ENCODE results near the gene NR2F1. TPM values are rescaled to one million over a fixed set of nuclear protein-coding genes. Genes with fewer than 3 reads are reported as not detected.

NR2F1 gene
- total and polyA plus RNA-seq, 2 experiments from 2014 or later, result not detected

DNA sequence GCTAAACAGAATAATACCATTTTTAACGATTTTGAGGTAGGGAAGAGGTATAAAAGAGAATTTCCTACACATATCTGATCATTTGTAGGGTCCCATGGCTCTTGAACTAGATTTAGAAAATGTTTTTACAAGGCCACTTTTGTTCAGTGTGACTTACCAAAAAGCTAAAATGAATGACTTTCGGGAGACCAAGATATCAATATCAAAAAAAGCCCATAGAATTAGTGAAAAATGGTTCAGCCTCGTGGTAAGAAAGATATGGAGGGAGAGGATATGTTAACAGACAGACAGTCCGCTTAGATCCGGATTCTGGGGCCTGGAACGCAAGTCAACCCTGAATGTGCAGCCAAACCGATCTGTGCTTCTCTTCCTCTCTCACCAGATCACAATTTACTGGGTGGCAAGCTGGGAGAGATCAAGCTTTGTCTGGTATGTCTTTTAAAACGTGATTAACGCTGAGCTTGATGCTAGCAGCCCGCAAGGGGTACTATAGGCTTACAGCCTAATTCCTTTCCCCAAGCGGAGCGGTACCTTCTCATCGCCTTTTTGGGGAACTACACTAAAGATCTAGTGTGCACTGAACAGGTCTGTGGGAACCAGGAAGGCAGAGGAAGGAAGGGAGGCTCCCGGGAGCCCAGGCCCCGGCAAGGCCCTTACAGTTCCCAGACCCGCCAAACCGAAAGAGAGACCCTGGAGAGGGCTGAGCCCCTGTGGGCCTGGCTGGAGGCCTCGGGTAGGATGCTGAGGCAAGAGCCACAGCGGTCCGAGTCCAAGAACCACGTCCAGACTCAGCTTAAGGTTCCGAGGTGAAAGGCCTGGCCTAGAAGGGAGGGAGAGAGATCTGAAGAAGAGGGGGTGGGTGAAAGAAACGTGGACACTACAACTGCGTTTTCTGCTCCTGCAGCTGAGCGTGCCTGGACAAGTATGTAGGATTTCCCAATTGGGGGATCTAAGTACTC, 4.9 kb upstream of the NR2F1 start:
- H4K20me1 ChIP-seq (replicated peaks; ENCODE audit: insufficient read depth), result peaks cover 43% of the 10 kb centered on the region
- H3F3A ChIP-seq (replicated peaks; ENCODE audit: low read depth), result peaks cover 33% of the 10 kb centered on the region
- peaks cover 80% of the 10 kb centered on the region for H3K4me1 ChIP-seq (ENCODE audit: insufficient read depth)
- no peak overlapping the region for H3K27ac Mint-ChIP-seq
- H3K4me2 ChIP-seq, result peak overlapping the region; percentile 95
- peaks cover 37% of the 10 kb centered on the region for H3K4me1 Mint-ChIP-seq
- TF ChIP-seq EZH2phosphoT487 (IDR thresholded peaks at IDR 0.05; ENCODE audit: unreplicated experiment) (peak; percentile 87), EZH2 (IDR thresholded peaks at IDR 0.05; ENCODE audit: low read depth, unreplicated experiment) (peak; percentile 90)
- TF ChIP-seq, protein P1, sequence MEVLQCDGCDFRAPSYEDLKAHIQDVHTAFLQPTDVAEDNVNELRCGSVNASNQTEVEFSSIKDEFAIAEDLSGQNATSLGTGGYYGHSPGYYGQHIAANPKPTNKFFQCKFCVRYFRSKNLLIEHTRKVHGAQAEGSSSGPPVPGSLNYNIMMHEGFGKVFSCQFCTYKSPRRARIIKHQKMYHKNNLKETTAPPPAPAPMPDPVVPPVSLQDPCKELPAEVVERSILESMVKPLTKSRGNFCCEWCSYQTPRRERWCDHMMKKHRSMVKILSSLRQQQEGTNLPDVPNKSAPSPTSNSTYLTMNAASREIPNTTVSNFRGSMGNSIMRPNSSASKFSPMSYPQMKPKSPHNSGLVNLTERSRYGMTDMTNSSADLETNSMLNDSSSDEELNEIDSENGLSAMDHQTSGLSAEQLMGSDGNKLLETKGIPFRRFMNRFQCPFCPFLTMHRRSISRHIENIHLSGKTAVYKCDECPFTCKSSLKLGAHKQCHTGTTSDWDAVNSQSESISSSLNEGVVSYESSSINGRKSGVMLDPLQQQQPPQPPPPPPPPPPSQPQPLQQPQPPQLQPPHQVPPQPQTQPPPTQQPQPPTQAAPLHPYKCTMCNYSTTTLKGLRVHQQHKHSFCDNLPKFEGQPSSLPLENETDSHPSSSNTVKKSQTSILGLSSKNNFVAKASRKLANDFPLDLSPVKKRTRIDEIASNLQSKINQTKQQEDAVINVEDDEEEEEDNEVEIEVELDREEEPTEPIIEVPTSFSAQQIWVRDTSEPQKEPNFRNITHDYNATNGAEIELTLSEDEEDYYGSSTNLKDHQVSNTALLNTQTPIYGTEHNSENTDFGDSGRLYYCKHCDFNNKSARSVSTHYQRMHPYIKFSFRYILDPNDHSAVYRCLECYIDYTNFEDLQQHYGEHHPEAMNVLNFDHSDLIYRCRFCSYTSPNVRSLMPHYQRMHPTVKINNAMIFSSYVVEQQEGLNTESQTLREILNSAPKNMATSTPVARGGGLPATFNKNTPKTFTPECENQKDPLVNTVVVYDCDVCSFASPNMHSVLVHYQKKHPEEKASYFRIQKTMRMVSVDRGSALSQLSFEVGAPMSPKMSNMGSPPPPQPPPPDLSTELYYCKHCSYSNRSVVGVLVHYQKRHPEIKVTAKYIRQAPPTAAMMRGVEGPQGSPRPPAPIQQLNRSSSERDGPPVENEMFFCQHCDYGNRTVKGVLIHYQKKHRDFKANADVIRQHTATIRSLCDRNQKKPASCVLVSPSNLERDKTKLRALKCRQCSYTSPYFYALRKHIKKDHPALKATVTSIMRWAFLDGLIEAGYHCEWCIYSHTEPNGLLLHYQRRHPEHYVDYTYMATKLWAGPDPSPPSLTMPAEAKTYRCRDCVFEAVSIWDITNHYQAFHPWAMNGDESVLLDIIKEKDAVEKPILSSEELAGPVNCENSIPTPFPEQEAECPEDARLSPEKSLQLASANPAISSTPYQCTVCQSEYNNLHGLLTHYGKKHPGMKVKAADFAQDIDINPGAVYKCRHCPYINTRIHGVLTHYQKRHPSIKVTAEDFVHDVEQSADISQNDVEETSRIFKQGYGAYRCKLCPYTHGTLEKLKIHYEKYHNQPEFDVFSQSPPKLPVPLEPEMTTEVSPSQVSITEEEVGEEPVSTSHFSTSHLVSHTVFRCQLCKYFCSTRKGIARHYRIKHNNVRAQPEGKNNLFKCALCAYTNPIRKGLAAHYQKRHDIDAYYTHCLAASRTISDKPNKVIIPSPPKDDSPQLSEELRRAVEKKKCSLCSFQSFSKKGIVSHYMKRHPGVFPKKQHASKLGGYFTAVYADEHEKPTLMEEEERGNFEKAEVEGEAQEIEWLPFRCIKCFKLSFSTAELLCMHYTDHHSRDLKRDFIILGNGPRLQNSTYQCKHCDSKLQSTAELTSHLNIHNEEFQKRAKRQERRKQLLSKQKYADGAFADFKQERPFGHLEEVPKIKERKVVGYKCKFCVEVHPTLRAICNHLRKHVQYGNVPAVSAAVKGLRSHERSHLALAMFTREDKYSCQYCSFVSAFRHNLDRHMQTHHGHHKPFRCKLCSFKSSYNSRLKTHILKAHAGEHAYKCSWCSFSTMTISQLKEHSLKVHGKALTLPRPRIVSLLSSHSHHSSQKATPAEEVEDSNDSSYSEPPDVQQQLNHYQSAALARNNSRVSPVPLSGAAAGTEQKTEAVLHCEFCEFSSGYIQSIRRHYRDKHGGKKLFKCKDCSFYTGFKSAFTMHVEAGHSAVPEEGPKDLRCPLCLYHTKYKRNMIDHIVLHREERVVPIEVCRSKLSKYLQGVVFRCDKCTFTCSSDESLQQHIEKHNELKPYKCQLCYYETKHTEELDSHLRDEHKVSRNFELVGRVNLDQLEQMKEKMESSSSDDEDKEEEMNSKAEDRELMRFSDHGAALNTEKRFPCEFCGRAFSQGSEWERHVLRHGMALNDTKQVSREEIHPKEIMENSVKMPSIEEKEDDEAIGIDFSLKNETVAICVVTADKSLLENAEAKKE (CRISPR knock-in tag; IDR thresholded peaks at IDR 0.05), result no peak
- no peak overlapping the region for H2AFZ ChIP-seq
- no peaks in the 10 kb centered on the region for H3K9me2 ChIP-seq (ENCODE audit: insufficient read depth)
- no peaks in the 10 kb centered on the region for H3K36me3 ChIP-seq (ENCODE audit: insufficient read depth)
- peak overlapping the region; percentile 69 for H3K4me3 ChIP-seq
- ATAC-seq, result no peak
- no peak overlapping the region for H3K27ac ChIP-seq (ENCODE audit: low read depth)
- no peaks in the 10 kb centered on the region; the same call in 2 of the 3 replicates for H3K36me3 Mint-ChIP-seq (ENCODE audit: low read depth)
- H3K27me3 Mint-ChIP-seq (ENCODE audit: insufficient read depth, low read depth, poor library complexity), result no peaks in the 10 kb centered on the region
- DNase-seq (ENCODE audit: low spot score), result peak; percentile 30
- H3K79me2 ChIP-seq (replicated peaks; ENCODE audit: insufficient read depth), result no peaks in the 10 kb centered on the region
- H3K27me3 ChIP-seq (ENCODE audit: insufficient read depth), result peaks cover 97% of the 10 kb centered on the region
- H3K9me3 Mint-ChIP-seq, result peaks cover 2% of the 10 kb centered on the region; the same call in 2 of the 3 replicates
- peak overlapping the region; percentile 55 for H3K4me3 Mint-ChIP-seq
